HUES48 (cell line): ENCODE data around the gene CLIP2.
"Not testable (repeated sequence)": the region's sequence is repeated elsewhere in the genome, so short reads cannot be mapped to it uniquely, and the experiment has no call there.

Experiments used
- H3K27ac ChIP-seq: one replicate; pipeline ENCODE4 v1.7.0; 2013; ENCODE audit warnings: low read depth, low read length, inconsistent platforms
- H3K27me3 ChIP-seq: 2 replicates; pipeline ENCODE4 v1.6.1; 2013; ENCODE audit warnings: mild to moderate bottlenecking, low read length; ENCODE audit not compliant: control insufficient read depth, insufficient read depth
- H3K36me3 ChIP-seq: 2 replicates; pipeline ENCODE4 v1.6.1; 2013; ENCODE audit warnings: low read length; ENCODE audit not compliant: control insufficient read depth, insufficient read depth
- H3K4me1 ChIP-seq: 2 replicates; pipeline ENCODE4 v1.6.1; 2013; ENCODE audit warnings: mild to moderate bottlenecking, low read length; ENCODE audit not compliant: control insufficient read depth, insufficient read depth
- H3K4me3 ChIP-seq: 2 replicates; pipeline ENCODE4 v1.5.1; 2013; ENCODE audit warnings: mild to moderate bottlenecking, low read depth, low read length
- H3K9ac ChIP-seq: 2 replicates; pipeline ENCODE4 v1.6.1; 2013; ENCODE audit warnings: mild to moderate bottlenecking, low read depth, low read length, moderate library complexity
- H3K9me3 ChIP-seq: 2 replicates; pipeline ENCODE4 v1.6.1; 2013; ENCODE audit warnings: low read length; ENCODE audit not compliant: control insufficient read depth, insufficient read depth

The CLIP2 gene

DNA sequence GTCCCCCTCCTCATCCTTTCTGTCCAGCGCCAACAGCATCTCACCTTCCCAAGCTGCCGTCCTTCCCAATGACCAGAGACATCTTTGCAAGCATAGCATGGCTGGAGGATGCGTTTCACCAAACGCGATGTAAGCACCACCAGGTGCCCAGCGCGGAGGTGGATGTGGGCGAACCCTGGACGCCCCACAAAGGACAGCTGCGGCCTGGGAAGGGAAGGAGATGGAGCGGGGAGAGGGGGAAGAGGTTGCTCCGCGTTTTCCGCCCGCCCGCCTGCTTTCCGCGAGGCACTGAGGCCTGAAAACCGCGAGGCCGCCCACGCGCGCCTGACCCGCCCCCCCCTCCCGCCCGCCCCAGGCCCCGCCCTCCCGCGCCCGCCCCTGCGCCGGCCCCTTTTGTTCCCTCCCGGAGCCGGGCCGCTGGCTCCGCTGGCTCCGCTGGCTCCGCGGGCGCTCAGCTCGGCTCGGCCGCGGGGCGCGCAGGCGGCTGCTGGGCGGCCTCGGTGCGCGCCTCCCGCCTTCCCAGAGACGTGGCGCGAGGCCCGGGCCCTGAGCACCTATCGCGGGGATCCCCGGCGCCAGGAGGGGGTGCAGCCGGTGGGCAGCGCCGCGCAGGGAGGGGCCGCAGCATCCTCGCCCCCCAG is at the start of gene CLIP2:
TSS of gene CLIP2 (plus strand) at position 390 of the 641 bp plus-strand sequence. CDS start 28,140 bp downstream, outside the sequence.
- Histone ChIP-seq H3K9ac (peak within 1 kb of the TSS; percentile 69; the same call in 1 of the 2 replicates), H3K27me3 (peaks cover 16% of the 10 kb centered on the region; the same call in 1 of the 2 replicates), H3K9me3 (no peaks in the 10 kb centered on the region), H3K27ac (peak within 1 kb of the TSS; percentile 40), H3K4me3 (peak within 1 kb of the TSS; percentile 78), H3K4me1 (peaks cover 32% of the 10 kb centered on the region), H3K36me3 (no peaks in the 10 kb centered on the region)

DNA sequence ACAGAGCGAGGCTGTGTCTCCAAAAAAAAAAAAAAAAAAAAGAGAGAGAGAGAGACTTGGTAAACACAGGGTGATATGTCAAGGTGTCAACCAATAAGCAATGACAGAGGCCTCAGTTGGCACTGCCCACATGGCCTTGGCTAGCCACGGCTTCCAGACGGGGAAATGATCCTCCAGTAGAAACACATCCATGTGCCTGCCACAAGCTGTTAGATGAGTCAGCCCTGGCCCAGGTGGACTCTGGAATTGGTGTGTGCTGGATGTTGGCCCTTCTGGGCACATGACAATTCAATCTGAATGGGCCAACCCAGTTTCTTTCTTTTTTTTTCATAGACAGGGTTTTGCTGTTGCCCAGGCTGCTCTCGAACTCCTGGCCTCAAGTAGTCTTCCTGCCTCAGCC is 48.7 kb upstream of the CLIP2 start:
- Histone ChIP-seq H3K9ac (no peak overlapping the region), H3K4me1 (no peaks in the 10 kb centered on the region), H3K27ac (no peak overlapping the region), H3K27me3 (no peaks in the 10 kb centered on the region), H3K9me3 (no peaks in the 10 kb centered on the region), H3K4me3 (no peak overlapping the region), H3K36me3 (peaks cover 92% of the 10 kb centered on the region)

DNA sequence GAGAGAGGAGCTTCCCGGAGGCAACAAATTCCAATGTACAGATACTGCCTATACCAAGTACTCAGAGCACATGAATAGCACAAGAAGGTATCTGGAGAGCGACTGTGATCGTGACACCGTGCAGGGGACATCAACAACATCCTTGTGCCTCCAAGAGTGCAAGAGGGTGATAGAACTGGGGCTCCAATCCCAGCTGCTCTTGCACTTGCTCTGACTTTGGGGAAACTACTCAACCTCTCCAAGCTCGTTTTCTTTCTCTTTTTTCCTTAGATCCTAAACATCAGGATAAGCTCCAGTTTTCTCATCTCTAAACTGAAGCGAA is 47.1 kb upstream of the CLIP2 start:
- Histone ChIP-seq H3K27me3 (no peaks in the 10 kb centered on the region), H3K27ac (no peak overlapping the region), H3K9ac (no peak overlapping the region), H3K36me3 (peaks cover 87% of the 10 kb centered on the region), H3K4me3 (no peak overlapping the region), H3K4me1 (no peaks in the 10 kb centered on the region), H3K9me3 (no peaks in the 10 kb centered on the region)

DNA sequence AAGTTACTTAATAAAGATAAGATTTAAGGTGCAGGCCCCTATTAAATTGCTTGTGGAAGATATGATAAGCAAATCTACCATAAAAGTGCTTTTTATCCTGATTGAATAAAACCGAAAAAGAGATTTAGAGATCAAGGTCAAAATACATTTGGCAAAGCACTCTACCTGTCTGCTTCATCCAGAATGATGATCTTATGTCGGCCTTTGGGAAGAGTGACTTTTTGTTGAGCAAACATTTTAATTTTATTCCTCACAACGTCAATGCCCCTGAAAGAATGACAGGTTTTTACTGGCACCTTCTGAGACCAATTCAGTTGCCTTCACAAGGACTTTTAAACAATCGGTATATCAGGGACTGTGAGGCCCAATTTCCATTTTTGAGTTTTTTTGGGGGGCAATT is 42.7 kb upstream of the CLIP2 start:
- Histone ChIP-seq H3K27me3 (no peaks in the 10 kb centered on the region), H3K4me1 (no peaks in the 10 kb centered on the region), H3K27ac (no peak overlapping the region), H3K36me3 (peaks cover 85% of the 10 kb centered on the region), H3K9ac (no peak overlapping the region), H3K4me3 (no peak overlapping the region), H3K9me3 (no peaks in the 10 kb centered on the region)

DNA sequence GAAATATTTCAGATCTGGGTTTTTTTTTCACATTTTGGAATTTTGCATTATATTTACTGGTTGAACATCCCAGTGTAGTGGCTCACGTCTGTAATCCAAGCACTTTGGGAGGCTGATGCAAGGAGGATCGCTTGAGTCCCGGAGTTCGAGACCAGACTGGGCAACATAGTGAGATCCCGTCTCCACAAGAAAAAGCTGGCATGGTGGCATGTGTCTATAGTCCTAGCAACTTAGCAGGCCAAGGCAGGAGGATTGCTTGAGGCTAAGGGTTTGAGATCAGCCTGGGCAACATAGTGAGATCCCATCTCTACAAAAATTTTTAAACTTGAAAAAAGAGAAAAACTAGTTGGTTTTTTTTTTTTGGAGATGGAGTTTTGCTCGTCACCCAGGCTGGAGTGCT is 41.1 kb upstream of the CLIP2 start:
- no peak overlapping the region for H3K27ac ChIP-seq
- no peaks in the 10 kb centered on the region; the same call in 1 of the 2 replicates for H3K4me1 ChIP-seq
- H3K27me3 ChIP-seq = no peaks in the 10 kb centered on the region
- H3K9me3 ChIP-seq = no peaks in the 10 kb centered on the region
- H3K9ac ChIP-seq = no peak overlapping the region
- H3K36me3 ChIP-seq = peaks cover 74% of the 10 kb centered on the region
- H3K4me3 ChIP-seq = no peak overlapping the region

DNA sequence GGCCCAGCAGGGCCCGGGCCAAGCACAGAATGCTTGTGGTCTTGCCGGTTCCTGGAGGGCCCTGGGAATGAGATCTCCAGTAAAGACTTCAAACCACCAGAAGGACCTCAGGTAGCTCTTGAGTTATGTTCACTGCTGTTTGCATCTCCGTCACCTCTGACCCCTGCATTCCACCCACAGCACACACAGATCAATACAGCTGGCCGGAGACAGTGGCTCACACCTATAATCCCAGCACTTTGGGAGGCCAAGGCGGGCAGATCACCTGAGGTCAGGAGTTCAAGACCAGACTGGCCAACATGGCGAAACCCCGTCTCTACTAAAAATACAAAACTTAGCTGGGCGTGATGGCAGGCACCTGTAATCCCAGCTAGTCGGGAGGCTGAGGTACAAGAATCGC is 40.1 kb upstream of the CLIP2 start:
- H3K27ac ChIP-seq, H3K4me1 ChIP-seq, H3K9ac ChIP-seq, H3K4me3 ChIP-seq, H3K27me3 ChIP-seq, H3K9me3 ChIP-seq: not testable (repeated sequence)
- peaks cover 67% of the 10 kb centered on the region for H3K36me3 ChIP-seq

DNA sequence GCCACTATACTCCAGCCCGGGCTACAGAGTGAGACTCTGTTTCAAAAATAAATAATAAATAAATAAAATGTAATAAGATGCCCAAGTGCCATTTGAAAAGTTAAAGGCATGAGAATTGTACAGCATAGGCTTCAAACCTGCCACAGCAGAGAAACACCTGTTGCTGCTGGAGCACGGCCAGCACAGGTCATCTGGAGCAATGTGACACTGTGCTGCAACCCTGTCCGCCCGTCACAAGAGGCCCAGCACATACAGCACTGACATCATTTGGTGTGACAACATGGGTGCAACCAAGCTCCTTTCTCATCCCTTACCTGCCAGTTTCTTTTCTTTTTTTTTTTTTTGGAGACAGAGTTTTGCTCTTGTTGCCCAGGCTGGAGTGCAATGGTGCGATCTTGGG is 36.3 kb upstream of the CLIP2 start:
- H3K36me3 ChIP-seq = peaks cover 40% of the 10 kb centered on the region
- peak overlapping the region; percentile 86; the same call in 1 of the 2 replicates for H3K4me3 ChIP-seq
- no peaks in the 10 kb centered on the region for H3K27me3 ChIP-seq
- peaks cover 3% of the 10 kb centered on the region; the same call in 1 of the 2 replicates for H3K4me1 ChIP-seq
- no peak overlapping the region for H3K27ac ChIP-seq
- H3K9me3 ChIP-seq = no peaks in the 10 kb centered on the region
- no peak overlapping the region for H3K9ac ChIP-seq

DNA sequence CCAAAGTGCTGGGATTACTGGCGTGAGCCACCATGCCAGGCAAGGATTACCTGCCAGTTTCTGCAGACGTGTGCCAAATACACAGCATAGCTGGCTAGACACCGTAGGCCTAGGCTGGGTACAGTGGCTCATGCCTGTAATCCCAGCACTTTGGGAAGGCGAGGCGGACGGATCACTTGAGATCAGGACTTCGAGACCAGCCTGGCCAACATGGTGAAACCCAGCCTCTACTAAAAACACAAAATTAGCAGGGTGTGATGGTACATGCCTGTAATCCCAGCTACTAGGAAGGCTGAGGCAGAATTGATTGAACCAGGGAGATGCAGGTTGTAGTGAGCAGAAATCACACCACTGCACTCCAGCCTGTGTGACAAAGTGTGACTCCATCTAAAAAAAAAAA is 35.9 kb upstream of the CLIP2 start:
- Histone ChIP-seq H3K36me3 (peaks cover 35% of the 10 kb centered on the region), H3K9me3 (no peaks in the 10 kb centered on the region), H3K9ac (peak overlapping the region; percentile 92), H3K4me3 (peak overlapping the region; percentile 86), H3K27ac (no peak overlapping the region), H3K27me3 (no peaks in the 10 kb centered on the region), H3K4me1 (peaks cover 3% of the 10 kb centered on the region; the same call in 1 of the 2 replicates)

DNA sequence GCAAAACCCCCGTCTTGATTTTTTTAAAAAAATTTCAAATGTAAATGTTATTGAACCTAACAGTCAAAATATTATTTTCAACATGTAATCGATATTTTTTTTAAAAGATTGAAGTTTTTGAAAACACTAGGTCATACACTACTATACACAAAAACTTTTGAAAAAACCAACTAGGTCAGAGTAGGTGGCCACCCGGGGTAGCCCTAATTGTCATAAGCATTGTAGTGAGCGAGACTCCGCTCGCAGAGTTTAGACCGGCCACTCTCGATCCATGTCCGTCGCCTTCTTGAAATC is 35.4 kb upstream of the CLIP2 start:
- H3K27ac ChIP-seq = peak overlapping the region; percentile 92
- H3K9ac ChIP-seq = peak overlapping the region; percentile 92
- H3K9me3 ChIP-seq = no peaks in the 10 kb centered on the region
- H3K27me3 ChIP-seq = no peaks in the 10 kb centered on the region
- peak overlapping the region; percentile 86 for H3K4me3 ChIP-seq
- peaks cover 31% of the 10 kb centered on the region for H3K36me3 ChIP-seq
- peaks cover 3% of the 10 kb centered on the region; the same call in 1 of the 2 replicates for H3K4me1 ChIP-seq

DNA sequence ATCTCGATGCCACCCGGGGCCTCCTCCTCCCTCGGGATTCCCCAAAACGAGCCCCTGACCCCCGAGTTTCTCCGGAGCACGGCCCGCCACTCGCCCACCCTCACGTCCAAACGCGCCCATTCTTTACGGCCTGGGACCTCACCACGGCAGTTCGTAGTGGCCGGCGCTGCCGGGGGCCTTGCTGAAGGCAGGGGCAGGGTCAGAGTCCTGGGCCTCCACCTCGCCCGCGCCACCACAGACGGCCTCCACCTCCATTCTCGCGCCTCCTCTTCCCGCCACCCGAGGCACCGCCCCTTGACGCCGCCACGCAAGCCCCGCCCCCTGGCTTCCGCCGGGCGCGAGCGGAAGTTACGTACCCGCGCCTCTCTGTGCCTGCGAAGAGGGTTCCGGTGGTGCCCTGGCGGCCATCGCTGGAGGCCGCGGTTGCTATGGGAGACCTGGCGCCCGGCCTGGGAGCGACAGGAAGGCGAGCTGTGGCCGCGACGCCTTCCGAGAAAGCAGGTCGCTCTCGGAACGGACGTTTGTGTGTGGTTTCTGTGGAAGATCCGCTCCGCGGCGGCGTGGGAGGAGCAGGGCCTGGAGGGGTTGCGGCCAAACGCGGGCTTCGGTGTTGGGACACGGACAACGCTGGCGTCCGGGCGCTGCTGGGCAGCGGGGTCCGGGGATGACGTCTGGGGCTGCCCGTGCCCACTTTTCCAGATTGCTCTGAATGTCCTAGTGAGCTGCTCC is 34.9 kb upstream of the CLIP2 start, which contains the start of gene RFC2:
TSS of gene RFC2 (minus strand) at position 271 of the 729 bp plus-strand sequence. CDS start at position 255, 16 bp downstream.
- Histone ChIP-seq H3K9ac (peak within 1 kb of the TSS; percentile 92), H3K4me3 (peak within 1 kb of the TSS; percentile 86), H3K4me1 (peaks cover 3% of the 10 kb centered on the region; the same call in 1 of the 2 replicates), H3K27me3 (no peaks in the 10 kb centered on the region), H3K36me3 (peaks cover 26% of the 10 kb centered on the region), H3K9me3 (no peaks in the 10 kb centered on the region), H3K27ac (peak within 1 kb of the TSS; percentile 92)

DNA sequence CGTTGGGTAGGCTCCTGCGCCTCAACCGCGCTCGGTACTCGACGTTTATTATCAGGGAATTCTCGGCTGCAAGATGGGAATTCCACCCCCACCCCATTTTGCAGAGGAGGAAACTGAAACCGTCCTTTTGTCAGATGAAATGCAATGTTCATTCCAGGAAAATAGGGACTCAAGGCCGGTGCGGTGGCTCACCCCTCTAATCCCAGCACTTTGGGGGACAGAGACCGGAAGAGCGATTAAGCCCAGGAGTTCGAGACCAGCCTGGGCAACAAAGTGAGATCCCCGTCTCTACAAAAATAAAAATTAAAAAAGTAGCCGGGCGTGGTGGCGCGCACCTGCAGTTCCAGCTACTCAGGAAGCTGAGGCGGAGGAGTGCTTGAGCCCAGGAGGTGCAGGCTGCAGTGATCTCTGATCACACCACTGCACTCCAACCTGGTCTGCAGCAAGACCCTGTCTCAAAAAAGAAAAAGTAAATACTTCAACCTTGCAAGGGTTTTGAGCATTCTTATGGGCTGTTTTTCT is 34.3 kb upstream of the CLIP2 start:
- Histone ChIP-seq H3K4me3 (peak overlapping the region; percentile 86), H3K36me3 (peaks cover 19% of the 10 kb centered on the region), H3K9ac (peak overlapping the region; percentile 66), H3K9me3 (no peaks in the 10 kb centered on the region), H3K4me1 (peaks cover 3% of the 10 kb centered on the region; the same call in 1 of the 2 replicates), H3K27ac (peak overlapping the region; percentile 92), H3K27me3 (no peaks in the 10 kb centered on the region)
